ENCODE measurements around the gene SPRY1. TPM values are rescaled to one million over a fixed set of nuclear protein-coding genes. Genes with fewer than 3 reads are reported as not detected.

The SPRY1 gene
- total and polyA plus RNA-seq, 2 of the 8 experiments (the other 6 are each of a cell fraction or from before 2014, with no cell fraction given): 11.7 to 56.2 TPM

GRCh38 chr4:123353656-123354055 lies 42.9 kb upstream of the SPRY1 start (continued):
- TF ChIP-seq POLR2AphosphoS5 (IDR thresholded peaks at IDR 0.05; ENCODE audit: low read depth, low read length): no peak
- no peak for TF ChIP-seq BACH1 (IDR thresholded peaks at IDR 0.05; ENCODE audit: low read length)
